Glutamatergic neuron (in vitro differentiated cells): ENCODE data around the gene MYO18B. TPM values are rescaled to one million over a fixed set of nuclear protein-coding genes. Genes with fewer than 3 reads are reported as not detected.

Source experiments
- DNase-seq: peaks from one replicate; pipeline ENCODE4 v3.0.0; 2022
- H3K27ac Mint-ChIP-seq: one replicate; pipeline ENCODE4 v1.8.0; 2020; ENCODE audit warnings: mild to moderate bottlenecking, mixed read lengths, inconsistent platforms; ENCODE audit not compliant: unreplicated experiment
- H3K27me3 Mint-ChIP-seq: one replicate; pipeline ENCODE4 v1.8.0; 2020; ENCODE audit warnings: mild to moderate bottlenecking, moderate library complexity, mixed read lengths, inconsistent platforms; ENCODE audit not compliant: unreplicated experiment
- H3K36me3 Mint-ChIP-seq: one replicate; pipeline ENCODE4 v1.8.0; 2020; ENCODE audit warnings: mild to moderate bottlenecking, mixed read lengths, inconsistent platforms; ENCODE audit not compliant: unreplicated experiment
- H3K4me1 Mint-ChIP-seq: one replicate; pipeline ENCODE4 v1.8.0; 2020; ENCODE audit warnings: mild to moderate bottlenecking, low read depth, mixed read lengths, inconsistent platforms; ENCODE audit not compliant: unreplicated experiment
- H3K4me3 Mint-ChIP-seq: one replicate; pipeline ENCODE4 v1.8.0; 2020; ENCODE audit warnings: mild to moderate bottlenecking, mixed read lengths, inconsistent platforms; ENCODE audit not compliant: unreplicated experiment
- H3K9me3 Mint-ChIP-seq: one replicate; pipeline ENCODE4 v1.8.0; 2020; ENCODE audit warnings: mild to moderate bottlenecking, moderate library complexity, mixed read lengths, inconsistent platforms; ENCODE audit not compliant: unreplicated experiment
- total RNA-seq: library from RNA; stranded (reverse); fragmentation: NEBNext Ultra II Directional; extraction: Animal tissue kit (Norgen Biotek cat#: 25700); gene quantifications from one replicate; pipeline ENCODE4 v1.2.1, GENCODE V29; 2021; ENCODE audit not compliant: unreplicated experiment
- TF ChIP-seq, protein P1 (sequence below): fragments of 200-600 bp; sonication (generic); IDR thresholded peaks from one replicate; pipeline ENCODE4 v1.5.0; 2021; ENCODE audit not compliant: partially characterized antibody, unreplicated experiment

The MYO18B gene
- total RNA-seq, 1 donor from 2014 or later = 0.25 TPM

DNA sequence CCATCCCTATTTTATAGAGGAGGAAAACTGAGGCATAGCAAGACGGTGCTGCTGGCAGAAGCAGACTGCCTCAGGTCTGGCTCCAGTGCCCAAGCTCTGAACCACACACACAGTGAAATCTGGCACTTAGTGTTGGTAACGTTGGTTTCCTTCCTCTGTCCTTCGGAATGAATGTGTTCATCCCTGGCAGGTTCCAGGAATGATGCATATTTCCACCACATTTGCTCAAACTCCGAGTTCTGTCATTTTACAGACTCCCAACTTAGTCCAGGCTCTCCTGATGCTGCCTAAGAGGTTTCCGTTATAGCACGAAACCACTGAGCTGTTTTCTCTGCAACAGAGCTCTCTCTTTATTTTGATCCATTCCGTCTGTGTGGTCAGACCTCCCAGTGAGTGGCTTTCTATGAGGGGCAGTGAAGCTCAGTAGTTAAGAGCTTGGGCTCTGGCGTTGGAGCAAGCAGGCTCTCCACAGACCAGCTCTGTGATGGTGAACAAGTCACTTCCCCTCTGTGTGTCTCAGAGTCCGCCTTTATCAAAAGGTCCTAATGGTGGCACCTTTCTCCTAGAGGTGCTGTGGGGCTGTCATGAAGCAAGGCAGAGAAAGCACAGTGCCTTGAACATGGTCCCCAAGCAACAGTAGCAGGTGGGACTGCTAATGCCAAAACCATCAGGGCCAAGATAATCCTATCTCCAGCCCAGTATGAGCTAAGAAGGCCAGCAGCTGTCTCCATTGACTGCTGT, 200.3 kb downstream of the MYO18B start:
- DNase-seq = peak; percentile 59
- TF ChIP-seq, protein P1, sequence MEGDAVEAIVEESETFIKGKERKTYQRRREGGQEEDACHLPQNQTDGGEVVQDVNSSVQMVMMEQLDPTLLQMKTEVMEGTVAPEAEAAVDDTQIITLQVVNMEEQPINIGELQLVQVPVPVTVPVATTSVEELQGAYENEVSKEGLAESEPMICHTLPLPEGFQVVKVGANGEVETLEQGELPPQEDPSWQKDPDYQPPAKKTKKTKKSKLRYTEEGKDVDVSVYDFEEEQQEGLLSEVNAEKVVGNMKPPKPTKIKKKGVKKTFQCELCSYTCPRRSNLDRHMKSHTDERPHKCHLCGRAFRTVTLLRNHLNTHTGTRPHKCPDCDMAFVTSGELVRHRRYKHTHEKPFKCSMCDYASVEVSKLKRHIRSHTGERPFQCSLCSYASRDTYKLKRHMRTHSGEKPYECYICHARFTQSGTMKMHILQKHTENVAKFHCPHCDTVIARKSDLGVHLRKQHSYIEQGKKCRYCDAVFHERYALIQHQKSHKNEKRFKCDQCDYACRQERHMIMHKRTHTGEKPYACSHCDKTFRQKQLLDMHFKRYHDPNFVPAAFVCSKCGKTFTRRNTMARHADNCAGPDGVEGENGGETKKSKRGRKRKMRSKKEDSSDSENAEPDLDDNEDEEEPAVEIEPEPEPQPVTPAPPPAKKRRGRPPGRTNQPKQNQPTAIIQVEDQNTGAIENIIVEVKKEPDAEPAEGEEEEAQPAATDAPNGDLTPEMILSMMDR = no peak
- peaks cover 34% of the 10 kb centered on the region for H3K4me1 Mint-ChIP-seq

DNA sequence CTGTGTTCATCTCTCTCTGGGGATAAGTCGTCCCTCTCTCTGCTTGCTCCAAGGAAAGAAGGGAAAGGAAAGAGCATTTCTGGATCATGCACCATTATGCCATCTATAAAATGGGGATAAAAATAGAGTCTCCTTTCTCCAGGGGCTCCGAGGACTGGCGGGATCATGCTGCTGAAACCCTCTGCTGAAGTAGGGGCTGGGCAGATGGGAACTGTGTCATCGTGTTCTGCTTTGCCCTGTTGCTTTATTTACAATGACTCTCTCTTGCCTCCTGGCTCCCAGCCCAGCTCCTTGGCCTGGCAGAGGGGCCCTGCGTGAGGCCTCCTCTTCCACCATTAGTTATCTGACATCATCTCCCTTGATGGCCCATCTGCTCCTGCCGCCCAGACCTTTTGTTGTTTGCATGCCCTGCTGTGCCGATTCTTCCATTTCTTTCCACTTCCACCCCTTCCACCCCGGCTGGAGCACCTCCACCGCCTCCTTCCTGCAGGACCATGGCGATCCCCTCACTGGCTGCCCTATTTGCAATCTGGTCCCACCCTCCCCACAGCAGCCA, 200.9 kb downstream of the MYO18B start:
- peaks cover 34% of the 10 kb centered on the region for H3K4me1 Mint-ChIP-seq
- peak; percentile 77 for DNase-seq
- peak overlapping the region; percentile 99 for H3K27ac Mint-ChIP-seq

More for the DNA sequence above, 200.3 kb downstream of the MYO18B start:
- Mint-ChIP-seq H3K36me3 (peaks cover 8% of the 10 kb centered on the region), H3K27ac (peak overlapping the region; percentile 99), H3K27me3 (peaks cover 21% of the 10 kb centered on the region), H3K4me3 (peak overlapping the region; percentile 79), H3K9me3 (peaks cover 20% of the 10 kb centered on the region)

DNA sequence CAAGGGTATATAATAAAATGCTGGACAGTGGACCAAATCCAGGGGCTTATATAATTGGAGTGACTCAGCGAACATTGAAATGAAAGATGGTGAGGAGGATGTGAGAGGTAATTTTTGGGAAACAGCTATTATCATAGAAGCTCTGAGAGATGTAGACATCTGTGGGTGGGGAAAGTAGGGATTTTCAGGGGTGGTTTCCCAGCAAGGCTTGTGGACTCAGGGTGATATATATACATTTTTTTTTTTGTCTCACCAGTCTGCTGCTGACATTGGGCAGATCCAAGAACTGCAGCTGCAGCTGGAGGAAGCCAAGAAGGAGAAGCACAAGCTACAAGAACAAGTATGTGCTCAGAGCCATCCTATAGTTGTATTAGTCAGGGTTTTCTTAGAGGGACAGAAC, 208.1 kb downstream of the MYO18B start:
- TF ChIP-seq, protein P1 = no peak
- Mint-ChIP-seq H3K4me3 (no peak overlapping the region), H3K9me3 (no peaks in the 10 kb centered on the region), H3K36me3 (peaks cover 5% of the 10 kb centered on the region), H3K27me3 (peaks cover 2% of the 10 kb centered on the region), H3K4me1 (peaks cover 5% of the 10 kb centered on the region), H3K27ac (no peak overlapping the region)
- no peak for DNase-seq

More for the DNA sequence above, 200.9 kb downstream of the MYO18B start:
- H3K36me3 Mint-ChIP-seq = peaks cover 9% of the 10 kb centered on the region
- peak overlapping the region; percentile 79 for H3K4me3 Mint-ChIP-seq
- H3K27me3 Mint-ChIP-seq = peaks cover 21% of the 10 kb centered on the region
- H3K9me3 Mint-ChIP-seq = peaks cover 20% of the 10 kb centered on the region
- TF ChIP-seq, protein P1 = no peak

DNA sequence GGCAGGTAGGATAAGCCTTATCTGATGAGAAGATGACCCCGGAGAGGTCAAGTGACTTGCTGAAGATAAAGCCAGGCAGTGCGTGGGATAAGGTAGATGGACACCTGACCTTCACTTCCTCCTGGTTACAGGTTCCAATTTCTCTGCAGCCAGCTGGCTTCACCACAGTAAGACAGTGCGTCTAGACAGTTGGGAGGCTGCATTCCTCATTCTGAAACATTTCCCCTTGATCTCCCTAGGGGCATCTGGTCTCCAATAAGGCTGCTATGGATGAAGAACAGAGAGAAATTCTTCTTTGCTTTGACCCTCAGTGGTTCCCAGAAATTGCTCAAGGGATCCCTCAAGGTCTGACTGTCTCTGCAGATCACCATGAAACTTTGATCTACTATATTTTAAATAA, 211.3 kb downstream of the MYO18B start:
- H3K9me3 Mint-ChIP-seq = no peaks in the 10 kb centered on the region
- no peak overlapping the region for H3K4me3 Mint-ChIP-seq
- H3K27ac Mint-ChIP-seq = no peak overlapping the region
- DNase-seq = no peak
- H3K27me3 Mint-ChIP-seq = peaks cover 2% of the 10 kb centered on the region
- TF ChIP-seq, protein P1 = no peak
- H3K36me3 Mint-ChIP-seq = peaks cover under 1% of the 10 kb centered on the region
- H3K4me1 Mint-ChIP-seq = peaks cover 2% of the 10 kb centered on the region

DNA sequence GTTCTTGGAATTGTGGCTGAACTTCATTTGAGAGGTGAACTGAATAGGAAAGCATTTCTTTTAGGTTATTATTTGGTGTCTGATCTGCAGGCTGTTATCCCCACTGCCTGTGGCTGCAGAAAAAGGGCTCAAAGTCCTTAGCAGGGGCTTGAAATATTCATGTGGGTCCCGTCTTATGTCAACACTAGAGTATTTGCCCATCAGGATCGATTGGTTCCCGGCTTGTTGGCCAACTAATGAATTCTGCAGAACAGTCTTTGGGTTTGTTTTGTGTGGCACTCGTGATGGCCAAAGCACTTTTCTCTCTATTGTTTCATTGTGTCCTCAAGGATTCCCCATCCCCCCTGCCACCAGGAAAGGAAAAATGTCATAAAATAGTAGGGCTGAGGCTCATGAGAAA, 211.9 kb downstream of the MYO18B start:
- no peak overlapping the region for H3K4me3 Mint-ChIP-seq

More for the DNA sequence above, 211.9 kb downstream of the MYO18B start:
- no peak for DNase-seq
- H3K9me3 Mint-ChIP-seq = no peaks in the 10 kb centered on the region
- no peaks in the 10 kb centered on the region for H3K36me3 Mint-ChIP-seq
- TF ChIP-seq, protein P1 = no peak
- peaks cover 2% of the 10 kb centered on the region for H3K27me3 Mint-ChIP-seq
- no peak overlapping the region for H3K27ac Mint-ChIP-seq
- H3K4me1 Mint-ChIP-seq = peaks cover 2% of the 10 kb centered on the region
